Suppressor macrophage treated with lipopolysaccharide for 4 hours (primary cell): Measurements from ENCODE around the gene ACTG2.
A peak's percentile ranks its signal among the peaks of the same experiment; 100 is the strongest.
"Not testable (repeated sequence)": the region's sequence is repeated elsewhere in the genome, so short reads cannot be mapped to it uniquely, and the experiment has no call there.

Experiments used
- DNase-seq: peaks from one replicate; pipeline ENCODE4 v3.0.0-alpha.2; 2020

ACTG2 gene

DNA sequence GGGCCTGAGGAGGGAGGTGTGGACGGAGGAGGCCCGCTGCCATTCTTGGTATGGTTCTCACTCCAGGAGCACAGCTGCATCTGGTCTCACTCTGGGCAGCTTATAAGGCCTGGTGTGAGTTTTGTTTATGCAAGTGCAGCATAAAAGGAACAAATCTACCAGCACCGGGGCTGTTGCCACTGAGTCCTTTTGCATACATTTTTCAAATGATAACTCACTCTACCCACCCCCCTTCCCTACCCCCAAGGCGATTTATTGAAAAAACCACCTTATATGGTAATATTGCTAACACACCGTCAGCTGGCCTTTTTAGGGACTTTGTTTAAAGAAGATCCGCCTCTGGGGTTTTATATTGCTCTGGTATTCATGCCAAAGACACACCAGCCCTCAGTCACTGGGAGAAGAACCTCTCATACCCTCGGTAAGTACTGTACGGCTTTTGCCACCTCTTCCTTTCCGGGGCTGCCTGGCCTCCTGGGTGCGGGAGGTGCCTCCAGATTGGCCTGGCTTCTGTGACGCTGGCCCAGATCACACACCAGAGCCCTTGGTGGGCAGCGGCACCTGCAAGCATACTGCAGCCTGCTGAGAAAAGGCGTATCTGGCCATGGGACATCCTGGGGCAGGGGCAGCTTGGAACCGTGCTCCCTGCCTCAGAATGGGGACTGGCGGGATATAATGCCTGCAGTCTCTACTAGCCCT lies at the start of gene ACTG2:
TSS of gene ACTG2 (plus strand) at position 378 of the 699 bp plus-strand sequence. CDS start 8,304 bp downstream, outside the sequence.
- no peak for DNase-seq

- DNase-seq: no peak
Measured at GRCh38 chr2:73844087-73844486, 48.7 kb upstream of the ACTG2 start.

DNA sequence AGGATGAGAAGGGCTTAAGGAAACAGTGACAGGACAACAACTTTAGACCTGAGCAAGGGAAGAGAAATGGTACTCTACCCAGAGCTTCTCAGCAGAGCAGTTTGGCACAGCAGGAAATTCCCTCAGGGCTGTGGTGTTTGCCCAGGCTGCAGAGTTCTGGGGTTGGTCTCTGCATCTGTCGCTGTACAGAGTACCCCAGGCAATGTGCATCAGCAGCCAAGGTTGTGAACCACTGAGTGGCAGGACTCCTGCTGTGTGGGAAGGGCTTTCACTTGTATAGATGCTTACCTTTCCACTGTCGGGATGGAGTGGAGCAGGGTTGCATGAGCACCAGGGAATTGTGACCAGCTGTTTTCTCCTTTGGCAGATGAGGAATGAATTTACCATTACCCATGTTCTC lies 42.8 kb upstream of the ACTG2 start:
- no peak for DNase-seq

DNA sequence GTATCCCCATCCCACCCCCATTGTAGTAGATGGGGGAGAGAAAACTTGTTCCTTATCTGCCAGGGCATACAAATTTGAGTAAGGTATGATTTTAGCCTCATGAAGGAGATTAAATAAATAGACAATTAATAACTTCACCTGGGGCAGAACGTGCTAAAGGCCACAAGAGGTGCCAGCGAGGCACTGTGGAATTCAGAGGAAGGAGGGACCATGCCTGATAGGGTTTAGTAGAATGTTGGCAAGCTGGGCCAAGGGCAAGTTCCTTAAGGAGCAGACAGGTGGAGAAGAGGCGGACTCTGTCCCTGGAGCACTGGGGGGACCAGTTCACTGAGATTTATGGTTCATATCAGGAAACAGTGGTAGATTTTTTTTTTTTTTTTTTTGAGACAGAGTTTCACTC lies 41.5 kb upstream of the ACTG2 start:
- DNase-seq: no peak

- DNase-seq: peak; percentile 51
Measured at GRCh38 chr2:73852020-73852419, 40.8 kb upstream of the ACTG2 start.

DNA sequence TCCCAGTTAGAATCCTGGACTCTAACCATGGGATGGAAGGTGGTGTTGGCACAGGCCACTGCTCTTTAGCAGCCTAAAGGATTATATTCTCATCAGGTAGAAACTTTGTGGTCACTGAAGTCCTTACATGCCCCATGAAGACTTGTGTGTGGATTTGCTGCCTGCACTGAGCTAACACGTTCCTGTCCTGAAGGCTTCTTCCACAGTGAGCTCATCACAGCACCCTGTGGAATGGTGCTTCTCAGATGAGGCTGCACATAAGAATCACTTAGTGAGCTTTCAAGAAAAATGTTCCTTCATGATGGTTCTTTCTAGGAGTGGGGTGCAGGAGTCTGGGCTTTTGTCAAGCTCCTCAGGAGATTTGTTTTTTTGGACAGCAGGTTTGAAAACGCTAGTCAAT lies 37.3 kb upstream of the ACTG2 start:
- no peak for DNase-seq

DNA sequence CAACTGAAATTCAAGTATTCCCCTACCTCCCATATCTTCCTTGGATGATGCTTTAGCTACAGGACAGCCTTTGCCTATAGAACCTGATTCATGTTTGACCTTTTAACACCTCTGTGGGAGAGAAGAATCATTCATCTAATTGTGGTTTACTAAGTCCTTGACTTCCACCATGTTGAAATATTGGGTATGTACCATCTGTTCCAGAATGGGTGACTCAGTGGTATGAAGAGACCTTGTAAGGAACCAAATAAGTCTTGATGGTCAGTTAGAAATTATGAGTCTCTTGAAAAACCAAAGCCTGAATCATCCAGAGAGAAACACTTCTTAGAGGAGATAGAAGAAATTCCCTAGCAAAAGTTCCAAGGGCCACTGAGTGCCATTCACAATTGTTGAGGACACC lies 36.6 kb upstream of the ACTG2 start:
- DNase-seq: peak; percentile 19

GRCh38 chr2:73859721-73860586 lies 32.9 kb upstream of the ACTG2 start:
- peak; percentile 47 for DNase-seq

DNA sequence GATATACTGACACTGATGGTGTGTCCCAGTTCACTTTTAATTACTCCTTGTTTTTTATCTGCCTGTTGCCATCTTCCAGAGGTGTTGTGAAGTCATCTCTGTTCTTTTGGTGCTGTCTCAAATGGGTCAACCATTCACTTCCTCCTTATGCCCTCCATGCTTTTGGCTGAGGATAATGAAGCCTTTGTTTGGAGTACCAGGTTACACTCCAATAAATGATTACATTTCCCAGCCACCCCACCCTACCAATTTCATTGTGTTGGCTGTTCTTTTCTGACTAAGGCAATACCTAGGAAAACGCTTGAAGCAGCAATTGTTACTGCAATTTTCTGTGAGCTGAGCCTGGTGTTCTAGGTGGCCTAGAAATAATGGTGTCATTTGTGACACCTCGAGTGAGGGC lies 29.8 kb upstream of the ACTG2 start:
- no peak for DNase-seq

DNA sequence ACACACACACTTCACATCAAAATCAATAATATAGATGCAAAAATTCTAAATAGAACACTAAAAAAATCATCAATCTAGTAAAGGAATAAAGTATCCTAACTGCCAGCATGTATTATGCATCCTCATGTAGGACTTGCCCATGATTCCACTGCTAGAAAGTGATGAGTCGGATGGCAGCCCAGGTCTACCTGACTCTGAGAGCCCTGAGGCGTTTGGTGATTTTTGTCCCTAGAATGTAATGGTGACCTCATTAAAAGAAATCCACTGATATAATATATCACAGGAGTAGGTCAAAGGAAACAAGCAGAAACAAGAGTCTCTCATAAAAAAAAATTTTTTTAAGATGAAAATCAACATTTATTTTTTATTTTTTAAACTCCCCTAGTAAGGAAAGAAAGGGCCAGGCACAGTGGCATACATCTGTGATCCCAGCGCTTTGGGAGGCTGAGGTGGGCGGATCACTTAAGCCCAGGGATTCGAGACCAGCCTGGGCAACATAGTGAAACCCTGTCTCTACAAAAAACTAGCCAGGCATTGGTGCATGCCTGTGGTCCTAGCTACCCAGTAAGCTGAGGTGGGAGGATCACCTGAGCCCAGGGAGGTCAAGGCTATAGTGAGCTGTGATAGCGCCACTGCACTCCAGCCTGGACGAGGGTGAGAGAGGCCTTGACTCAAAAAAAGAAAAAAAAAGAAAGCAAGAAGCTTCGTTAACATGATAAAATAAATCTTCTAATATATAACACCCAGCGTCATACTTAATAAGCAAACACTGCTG lies 24.4 kb upstream of the ACTG2 start:
- no peak for DNase-seq

DNA sequence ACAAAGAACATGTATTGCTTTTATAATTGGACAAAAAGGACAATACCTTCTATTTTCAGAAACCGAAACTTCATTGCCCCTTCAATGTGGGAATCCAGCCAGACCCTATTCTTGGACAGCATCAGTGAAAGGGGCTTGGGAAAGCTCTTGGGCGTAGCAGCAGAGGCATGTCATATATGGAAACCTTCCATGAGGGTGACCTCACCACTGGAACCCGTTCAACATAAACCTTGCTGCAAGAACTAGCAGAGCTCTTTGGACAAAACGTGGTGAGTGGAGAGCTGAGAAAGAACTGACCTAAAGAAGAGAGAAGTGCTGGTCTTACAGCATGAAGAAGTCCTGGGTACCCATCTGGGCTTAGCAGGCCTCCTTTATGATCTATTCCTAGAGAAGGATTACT lies 22.7 kb upstream of the ACTG2 start:
- DNase-seq: no peak

GRCh38 chr2:73877071-73877802 lies 15.6 kb upstream of the ACTG2 start:
- peak; percentile 88 for DNase-seq

GRCh38 chr2:73877984-73878383 lies 14.8 kb upstream of the ACTG2 start:
- not testable (repeated sequence) for DNase-seq

GRCh38 chr2:73885406-73885805 lies 7.4 kb upstream of the ACTG2 start:
- DNase-seq: no peak

GRCh38 chr2:73886357-73886756 lies 6.5 kb upstream of the ACTG2 start:
- DNase-seq: no peak

DNA sequence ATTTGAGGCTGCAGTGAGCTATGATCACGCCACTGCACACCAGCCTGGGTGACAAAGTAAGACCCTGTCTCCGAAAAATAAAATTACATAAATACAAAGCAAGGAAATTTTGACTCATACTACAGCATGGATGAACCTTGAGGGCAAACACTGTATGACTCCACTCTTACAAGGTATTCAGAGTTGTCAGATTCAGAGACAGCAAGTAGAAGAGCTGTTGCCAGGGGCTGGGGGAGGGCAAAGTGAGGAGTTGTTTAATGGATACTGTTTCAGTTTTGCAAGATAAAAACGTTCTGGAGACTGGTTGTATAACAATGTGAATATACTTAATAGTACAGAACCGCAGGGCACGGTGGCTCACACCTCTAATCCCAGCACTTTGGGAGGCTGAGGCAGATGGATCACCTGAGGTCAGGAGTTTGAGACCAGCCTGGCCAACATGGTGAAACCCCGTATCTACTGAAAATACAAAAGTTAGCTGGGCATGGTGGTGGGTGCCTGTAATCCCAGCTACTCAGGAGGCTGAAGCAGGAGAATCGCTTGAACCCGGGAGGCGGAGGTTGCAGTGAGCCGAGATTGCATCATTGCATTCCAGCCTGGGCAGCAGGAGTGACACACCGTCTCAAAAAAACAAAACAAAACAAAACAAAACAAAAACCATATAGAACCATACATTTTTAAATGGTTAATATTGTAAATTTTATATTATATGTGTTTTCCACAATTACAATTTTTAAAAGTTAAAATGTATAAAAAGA lies 5.0 kb upstream of the ACTG2 start:
- not testable (repeated sequence) for DNase-seq

DNA sequence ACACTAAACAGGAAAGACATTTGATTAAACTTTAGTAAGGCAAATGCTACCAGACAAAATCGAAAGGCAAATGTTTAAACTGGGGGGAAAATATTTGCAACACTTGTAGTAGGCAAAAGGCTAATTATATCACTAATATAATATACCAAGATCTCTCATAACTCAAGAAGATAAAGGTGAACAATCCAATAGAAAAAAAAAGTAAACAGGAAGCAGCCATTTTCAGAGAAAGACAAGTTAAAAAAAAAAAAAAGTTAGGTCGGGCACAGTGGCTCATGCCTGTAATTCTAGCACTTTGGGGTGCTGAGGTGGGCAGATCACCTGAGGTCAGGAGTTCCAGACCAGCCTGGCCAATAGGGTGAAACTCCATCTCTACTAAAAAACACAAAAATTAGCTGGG lies 4.4 kb upstream of the ACTG2 start:
- DNase-seq: no peak

- DNase-seq: no peak
Measured at GRCh38 chr2:73889206-73889605, 3.6 kb upstream of the ACTG2 start.

- DNase-seq: no peak
Measured at GRCh38 chr2:73890301-73891092, 2.3 kb upstream of the ACTG2 start.

DNA sequence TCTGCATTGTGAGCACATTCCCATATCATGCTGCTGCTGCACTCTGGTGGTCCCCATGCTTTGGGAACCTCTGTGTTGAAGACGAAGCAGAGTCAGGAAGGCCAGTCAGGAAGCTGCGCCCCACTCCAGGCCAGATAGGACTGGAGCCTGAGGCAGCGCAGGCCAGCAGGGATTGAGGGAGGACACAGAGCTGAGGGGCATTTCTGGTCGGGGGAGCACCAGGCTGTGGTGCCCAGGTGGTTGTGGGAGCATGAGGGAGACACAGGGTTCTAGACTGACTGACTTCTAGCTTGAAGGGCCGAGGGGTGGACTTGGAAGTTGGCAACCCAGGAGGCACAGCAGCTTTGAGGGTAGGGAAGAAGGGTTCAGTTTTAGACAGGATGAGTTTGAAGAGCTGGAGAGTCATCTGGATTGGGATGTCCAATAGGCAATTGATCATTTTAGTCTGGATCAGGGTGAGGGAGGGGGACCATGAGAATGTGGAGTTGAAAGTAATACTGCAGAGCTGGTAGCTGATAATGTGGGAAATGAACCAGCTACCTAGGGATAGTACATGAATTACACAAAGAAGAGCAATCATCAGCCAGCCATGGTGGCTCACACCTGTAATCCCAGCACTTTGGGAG lies 1.4 kb upstream of the ACTG2 start:
- DNase-seq: no peak
